MM.1S (cell line): ENCODE data around the gene ABTB2.

ENCODE experiments used
- DNase-seq: peaks from one replicate; pipeline ENCODE4 v3.0.0-alpha.2; 2015
- H2AFZ ChIP-seq: fragments of 300-600 bp; sonication (generic); 2 replicates; pipeline ENCODE4 v1.6.0; 2016; ENCODE audit warnings: antibody characterized with exemption, low read length
- H3F3A ChIP-seq: fragments of 300-600 bp; sonication (generic); 2 replicates; pipeline ENCODE4 v1.6.1; 2016; ENCODE audit warnings: mild to moderate bottlenecking, antibody characterized with exemption, low read length, moderate library complexity, mixed read lengths; ENCODE audit not compliant: insufficient read depth
- H3K27ac ChIP-seq: fragments of 300-600 bp; sonication (generic); 2 replicates; pipeline ENCODE4 v1.5.1; 2016; ENCODE audit warnings: mild to moderate bottlenecking, low read length
- H3K27me3 ChIP-seq: fragments of 300-600 bp; sonication (generic); replicated peaks from 2 replicates; pipeline ENCODE4 v1.6.0; 2016; ENCODE audit warnings: low read length; ENCODE audit not compliant: insufficient read depth
- H3K36me3 ChIP-seq: fragments of 300-600 bp; sonication (generic); replicated peaks from 2 replicates; pipeline ENCODE4 v1.6.1; 2016; ENCODE audit warnings: mild to moderate bottlenecking, low read length, mixed read lengths; ENCODE audit not compliant: insufficient read depth
- H3K4me1 ChIP-seq: fragments of 300-600 bp; sonication (generic); 2 replicates; pipeline ENCODE4 v1.6.1; 2016; ENCODE audit warnings: low read length, mixed read lengths
- H3K4me2 ChIP-seq: fragments of 300-600 bp; sonication (generic); 2 replicates; pipeline ENCODE4 v1.6.0; 2016; ENCODE audit warnings: low read depth, low read length
- H3K4me3 ChIP-seq: fragments of 300-600 bp; sonication (generic); 2 replicates; pipeline ENCODE4 v1.5.1; 2016; ENCODE audit warnings: low read length, mixed read lengths
- H3K79me2 ChIP-seq: fragments of 300-600 bp; sonication (generic); 2 replicates; pipeline ENCODE4 v1.6.1; 2016; ENCODE audit warnings: mixed run types, low read length, mixed read lengths
- H3K9ac ChIP-seq: fragments of 300-600 bp; sonication (generic); 2 replicates; pipeline ENCODE4 v1.6.1; 2016; ENCODE audit warnings: low read length, mixed read lengths
- H3K9me2 ChIP-seq: fragments of 300-600 bp; sonication (generic); replicated peaks from 2 replicates; pipeline ENCODE4 v1.6.1; 2016; ENCODE audit warnings: mild to moderate bottlenecking, low read length, mixed read lengths; ENCODE audit not compliant: insufficient read depth
- H3K9me3 ChIP-seq: fragments of 300-600 bp; sonication (generic); replicated peaks from 2 replicates; pipeline ENCODE4 v1.6.1; 2016; ENCODE audit warnings: mild to moderate bottlenecking, low read length, mixed read lengths; ENCODE audit not compliant: insufficient read depth
- H4K20me1 ChIP-seq: fragments of 300-600 bp; sonication (generic); 2 replicates; pipeline ENCODE4 v1.6.1; 2016; ENCODE audit warnings: mild to moderate bottlenecking, low read length, moderate library complexity, mixed read lengths; ENCODE audit not compliant: insufficient read depth
- EZH2 ChIP-seq: fragments of 300-600 bp; sonication (generic); optimal IDR thresholded peaks from 2 replicates; pipeline ENCODE3; 2017; ENCODE audit warnings: low read depth, mild to moderate bottlenecking, antibody characterized with exemption, low read length, mixed read lengths
- EZH2phosphoT487 ChIP-seq: fragments of 300-600 bp; sonication (generic); IDR thresholded peaks from 2 replicates; pipeline ENCODE4 v1.6.1; 2018; ENCODE audit warnings: antibody characterized with exemption, low read length
- TF ChIP-seq, protein P1 (sequence below): fragments of 300-600 bp; sonication (generic); IDR thresholded peaks from 2 replicates; pipeline ENCODE4 v1.5.1; 2016; ENCODE audit warnings: antibody characterized with exemption, low read length, mixed read lengths

ABTB2 gene

DNA sequence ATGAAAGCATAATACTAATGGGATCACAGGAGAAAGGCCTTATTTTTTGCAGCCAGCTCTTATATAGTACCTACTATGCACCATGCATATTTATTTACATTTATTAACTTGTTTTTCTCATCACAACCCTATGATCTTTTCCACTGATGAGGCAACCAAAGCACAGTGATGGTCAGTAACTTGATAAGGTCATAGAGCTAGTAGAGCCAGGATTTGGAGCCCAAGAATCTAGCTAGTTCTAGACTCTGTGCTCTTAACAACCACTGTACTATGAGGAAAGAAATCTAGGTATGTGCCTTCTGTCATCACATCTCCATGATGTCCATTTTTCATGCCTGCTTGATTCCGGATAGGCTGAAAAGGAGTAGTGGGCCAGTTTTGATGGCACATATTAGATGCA is 24.0 kb upstream of the ABTB2 start:
- no peak for DNase-seq
- Histone ChIP-seq H3K4me1 (0 out of 2 replicates have a peak, but pooled peaks cover 3% of the 10 kb centered on the region), H3K36me3 (no peaks in the 10 kb centered on the region), H3K9me3 (no peaks in the 10 kb centered on the region), H3K27me3 (peaks cover 53% of the 10 kb centered on the region), H3K79me2 (no peaks in the 10 kb centered on the region), H3K4me3 (no peak overlapping the region), H4K20me1 (no peaks in the 10 kb centered on the region), H3K27ac (no peak overlapping the region), H3K9ac (no peak overlapping the region), H3F3A (no peaks in the 10 kb centered on the region), H3K9me2 (no peaks in the 10 kb centered on the region), H2AFZ (no peak overlapping the region), H3K4me2 (no peak overlapping the region)
- TF ChIP-seq, protein P1, sequence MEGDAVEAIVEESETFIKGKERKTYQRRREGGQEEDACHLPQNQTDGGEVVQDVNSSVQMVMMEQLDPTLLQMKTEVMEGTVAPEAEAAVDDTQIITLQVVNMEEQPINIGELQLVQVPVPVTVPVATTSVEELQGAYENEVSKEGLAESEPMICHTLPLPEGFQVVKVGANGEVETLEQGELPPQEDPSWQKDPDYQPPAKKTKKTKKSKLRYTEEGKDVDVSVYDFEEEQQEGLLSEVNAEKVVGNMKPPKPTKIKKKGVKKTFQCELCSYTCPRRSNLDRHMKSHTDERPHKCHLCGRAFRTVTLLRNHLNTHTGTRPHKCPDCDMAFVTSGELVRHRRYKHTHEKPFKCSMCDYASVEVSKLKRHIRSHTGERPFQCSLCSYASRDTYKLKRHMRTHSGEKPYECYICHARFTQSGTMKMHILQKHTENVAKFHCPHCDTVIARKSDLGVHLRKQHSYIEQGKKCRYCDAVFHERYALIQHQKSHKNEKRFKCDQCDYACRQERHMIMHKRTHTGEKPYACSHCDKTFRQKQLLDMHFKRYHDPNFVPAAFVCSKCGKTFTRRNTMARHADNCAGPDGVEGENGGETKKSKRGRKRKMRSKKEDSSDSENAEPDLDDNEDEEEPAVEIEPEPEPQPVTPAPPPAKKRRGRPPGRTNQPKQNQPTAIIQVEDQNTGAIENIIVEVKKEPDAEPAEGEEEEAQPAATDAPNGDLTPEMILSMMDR, result no peak
- TF ChIP-seq EZH2phosphoT487 (no peak), EZH2 (no peak)

DNA sequence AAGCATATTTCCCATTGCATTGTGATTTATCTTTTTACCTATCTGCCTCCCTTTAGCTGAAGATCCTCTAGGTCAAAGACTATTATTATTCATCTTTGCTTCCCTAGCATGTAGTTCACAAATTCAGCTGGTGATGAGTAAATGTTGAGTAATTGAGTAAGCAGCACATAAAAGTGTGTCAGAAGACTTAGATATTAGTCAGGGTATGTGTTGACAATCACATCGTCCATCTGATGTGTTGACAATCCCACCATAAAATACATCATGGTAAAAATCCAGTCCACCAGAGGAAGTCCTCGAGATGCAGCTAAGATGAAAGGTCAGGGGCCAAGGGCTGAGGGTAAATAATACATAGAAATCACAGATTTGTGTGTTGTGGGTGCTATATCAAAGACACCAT is 22.9 kb upstream of the ABTB2 start:
- Histone ChIP-seq H3K27ac (no peak overlapping the region), H3K4me3 (no peak overlapping the region), H3K4me1 (0 out of 2 replicates have a peak, but pooled peaks cover 3% of the 10 kb centered on the region), H4K20me1 (no peaks in the 10 kb centered on the region), H2AFZ (no peak overlapping the region), H3K79me2 (no peaks in the 10 kb centered on the region), H3K9ac (no peak overlapping the region), H3K9me2 (no peaks in the 10 kb centered on the region), H3K9me3 (no peaks in the 10 kb centered on the region), H3K27me3 (peaks cover 53% of the 10 kb centered on the region), H3F3A (no peaks in the 10 kb centered on the region), H3K4me2 (no peak overlapping the region), H3K36me3 (no peaks in the 10 kb centered on the region)
- TF ChIP-seq, protein P1, result no peak
- DNase-seq, result no peak

DNA sequence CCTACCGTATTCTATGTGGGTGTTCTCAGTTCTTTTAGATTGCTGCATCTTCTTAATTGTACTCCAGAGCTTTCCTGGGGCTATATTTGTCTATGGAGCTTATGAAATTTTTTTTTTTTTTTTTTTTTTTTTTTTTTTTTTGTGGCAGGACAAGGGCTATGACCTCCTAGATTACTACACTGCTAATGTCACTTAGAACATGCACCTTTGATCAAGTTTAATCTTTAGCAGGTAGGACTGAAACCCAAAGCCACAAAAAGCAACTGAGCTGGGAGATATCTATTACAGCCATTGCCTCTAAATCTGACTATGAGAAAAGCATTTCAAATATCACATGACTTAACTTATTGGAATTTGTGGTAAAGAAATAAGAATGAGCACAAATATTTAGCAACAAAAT is 21.7 kb upstream of the ABTB2 start:
- H3K36me3 ChIP-seq, result no peaks in the 10 kb centered on the region
- no peak overlapping the region for H2AFZ ChIP-seq
- H3K4me2 ChIP-seq, result no peak overlapping the region
- H3K27me3 ChIP-seq, result peaks cover 44% of the 10 kb centered on the region
- H3K79me2 ChIP-seq, result no peaks in the 10 kb centered on the region
- no peaks in the 10 kb centered on the region for H4K20me1 ChIP-seq
- no peaks in the 10 kb centered on the region for H3K9me3 ChIP-seq
- 0 out of 2 replicates have a peak, but pooled peaks cover 3% of the 10 kb centered on the region for H3K4me1 ChIP-seq
- TF ChIP-seq EZH2, result no peak
- H3K9ac ChIP-seq, result no peak overlapping the region
- DNase-seq, result no peak
- no peaks in the 10 kb centered on the region for H3F3A ChIP-seq
- no peaks in the 10 kb centered on the region for H3K9me2 ChIP-seq
- H3K4me3 ChIP-seq, result no peak overlapping the region
- no peak overlapping the region for H3K27ac ChIP-seq

DNA sequence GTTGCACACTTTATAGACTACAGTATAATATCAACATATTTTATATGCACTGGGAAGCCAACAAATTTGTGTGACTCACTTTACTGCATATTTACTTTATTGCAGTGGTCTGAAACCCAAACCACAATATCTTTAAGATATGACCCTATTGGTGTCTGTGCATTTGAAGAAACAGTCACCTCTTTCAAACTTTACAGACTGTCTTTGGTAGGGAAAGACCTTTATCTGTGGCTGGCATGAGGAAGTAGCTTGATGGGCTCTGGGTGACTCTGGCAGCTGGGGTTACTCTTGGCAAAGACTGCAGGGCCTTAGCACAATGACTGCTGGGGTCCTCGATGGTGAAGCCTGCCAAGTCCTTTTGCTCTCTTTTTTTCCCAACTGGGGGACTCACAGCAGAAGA is 21.3 kb upstream of the ABTB2 start:
- no peak overlapping the region for H3K9ac ChIP-seq
- no peak overlapping the region for H2AFZ ChIP-seq
- no peak overlapping the region for H3K4me2 ChIP-seq
- no peak for DNase-seq
- TF ChIP-seq, protein P1, result no peak
- TF ChIP-seq EZH2phosphoT487 (no peak), EZH2 (no peak)
- H3K27me3 ChIP-seq, result peaks cover 42% of the 10 kb centered on the region
- H3K4me1 ChIP-seq, result 0 out of 2 replicates have a peak, but pooled peaks cover 3% of the 10 kb centered on the region
- no peaks in the 10 kb centered on the region for H4K20me1 ChIP-seq
- H3K79me2 ChIP-seq, result no peaks in the 10 kb centered on the region
- no peaks in the 10 kb centered on the region for H3F3A ChIP-seq
- no peak overlapping the region for H3K27ac ChIP-seq
- H3K9me3 ChIP-seq, result no peaks in the 10 kb centered on the region
- H3K4me3 ChIP-seq, result no peak overlapping the region
- H3K36me3 ChIP-seq, result no peaks in the 10 kb centered on the region
- no peaks in the 10 kb centered on the region for H3K9me2 ChIP-seq
